ENCODE results near the gene ARNT2.
A peak's percentile ranks its signal among the peaks of the same experiment; 100 is the strongest.

The ARNT2 gene

GRCh38 chr15:80484333-80484864 is 80.2 kb downstream of the ARNT2 start:
- TF ChIP-seq, protein P1, sequence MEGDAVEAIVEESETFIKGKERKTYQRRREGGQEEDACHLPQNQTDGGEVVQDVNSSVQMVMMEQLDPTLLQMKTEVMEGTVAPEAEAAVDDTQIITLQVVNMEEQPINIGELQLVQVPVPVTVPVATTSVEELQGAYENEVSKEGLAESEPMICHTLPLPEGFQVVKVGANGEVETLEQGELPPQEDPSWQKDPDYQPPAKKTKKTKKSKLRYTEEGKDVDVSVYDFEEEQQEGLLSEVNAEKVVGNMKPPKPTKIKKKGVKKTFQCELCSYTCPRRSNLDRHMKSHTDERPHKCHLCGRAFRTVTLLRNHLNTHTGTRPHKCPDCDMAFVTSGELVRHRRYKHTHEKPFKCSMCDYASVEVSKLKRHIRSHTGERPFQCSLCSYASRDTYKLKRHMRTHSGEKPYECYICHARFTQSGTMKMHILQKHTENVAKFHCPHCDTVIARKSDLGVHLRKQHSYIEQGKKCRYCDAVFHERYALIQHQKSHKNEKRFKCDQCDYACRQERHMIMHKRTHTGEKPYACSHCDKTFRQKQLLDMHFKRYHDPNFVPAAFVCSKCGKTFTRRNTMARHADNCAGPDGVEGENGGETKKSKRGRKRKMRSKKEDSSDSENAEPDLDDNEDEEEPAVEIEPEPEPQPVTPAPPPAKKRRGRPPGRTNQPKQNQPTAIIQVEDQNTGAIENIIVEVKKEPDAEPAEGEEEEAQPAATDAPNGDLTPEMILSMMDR (IDR thresholded peaks at IDR 0.05; ENCODE audit: low read depth, low read length, missing control alignments) = no peak
- no peak overlapping the region for H3K4me3 ChIP-seq (replicated peaks; ENCODE audit: low read depth, low read length)
- DNase-seq (ENCODE audit: extremely low read depth, low read depth) = no peak

DNA sequence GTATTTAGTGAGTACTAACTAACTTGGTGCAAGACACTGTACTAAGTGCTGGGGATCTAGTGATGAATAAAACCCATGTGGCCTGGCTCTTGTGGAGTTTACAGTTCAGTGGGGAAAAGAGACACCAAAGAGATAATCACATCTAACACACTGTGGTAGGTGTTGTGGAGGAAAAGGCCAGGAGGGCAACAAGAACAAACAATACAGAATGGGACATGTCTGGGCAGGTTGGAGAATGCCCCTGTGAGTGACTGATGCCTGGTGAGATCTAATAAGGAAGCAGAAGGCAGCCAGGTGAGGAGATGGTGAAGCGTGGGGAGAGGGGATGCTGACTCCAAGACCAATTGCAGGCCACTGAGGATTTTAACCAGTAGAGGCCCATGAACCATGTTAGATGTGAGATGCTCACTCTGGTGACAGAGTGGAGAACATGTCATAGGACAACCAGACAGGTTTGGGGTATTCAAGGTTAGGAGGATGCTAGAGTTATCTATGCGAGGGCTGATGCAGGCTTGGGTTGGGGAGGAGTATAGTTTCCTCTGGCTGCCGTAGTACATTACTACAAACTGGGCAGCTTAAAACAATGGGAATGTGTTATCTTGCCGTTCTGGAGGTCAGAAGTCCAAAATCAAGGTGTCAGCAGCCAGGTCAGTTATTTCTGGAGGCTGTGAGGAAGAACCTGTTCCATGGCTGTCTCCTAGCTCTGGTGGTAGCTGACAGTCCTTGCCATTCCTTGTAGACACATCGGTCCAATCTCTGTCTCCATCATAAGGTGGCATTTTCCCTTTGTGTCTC is 81.4 kb downstream of the ARNT2 start:
- no peak overlapping the region for H3K4me3 ChIP-seq (replicated peaks; ENCODE audit: low read depth, low read length)
- no peak for DNase-seq (ENCODE audit: extremely low read depth, low read depth)
- TF ChIP-seq, protein P1 (IDR thresholded peaks at IDR 0.05; ENCODE audit: low read depth, low read length, missing control alignments) = no peak

- no peak overlapping the region for H3K4me3 ChIP-seq (replicated peaks; ENCODE audit: low read depth, low read length)
- no peak for DNase-seq (ENCODE audit: extremely low read depth, low read depth)
- TF ChIP-seq, protein P1 (IDR thresholded peaks at IDR 0.05; ENCODE audit: low read depth, low read length, missing control alignments) = no peak
Measured at GRCh38 chr15:80487839-80488390, 83.7 kb downstream of the ARNT2 start.

DNA sequence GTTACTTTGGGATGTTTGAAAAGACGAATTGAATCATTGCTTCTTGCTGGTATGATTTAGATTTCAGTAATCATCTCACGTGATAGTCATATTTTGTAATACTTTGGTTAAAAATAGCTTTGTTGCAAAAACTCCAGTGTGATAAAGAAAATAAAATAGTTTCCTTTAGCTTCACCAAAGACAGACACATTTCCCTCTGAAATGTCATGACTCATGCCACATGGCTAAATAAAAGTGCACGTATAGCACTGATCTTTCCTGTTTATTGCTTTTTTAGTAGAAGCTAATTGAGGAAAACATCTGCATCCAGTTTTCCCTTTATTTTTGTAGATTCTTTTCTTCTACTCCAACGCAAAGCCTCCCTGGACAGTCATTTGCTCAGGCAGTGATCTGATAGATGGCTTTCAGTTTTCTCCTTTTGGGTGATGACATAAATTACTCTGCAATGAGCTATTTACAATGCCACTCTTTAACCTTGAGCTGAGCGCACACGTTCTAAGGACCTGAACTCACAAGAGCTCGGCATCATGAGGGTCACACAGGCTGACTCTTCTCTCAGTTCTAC is 84.9 kb downstream of the ARNT2 start:
- TF ChIP-seq, protein P1 (IDR thresholded peaks at IDR 0.05; ENCODE audit: low read depth, low read length, missing control alignments) = no peak
- no peak overlapping the region for H3K4me3 ChIP-seq (replicated peaks; ENCODE audit: low read depth, low read length)
- peak; percentile 82 for DNase-seq (ENCODE audit: extremely low read depth, low read depth)

- TF ChIP-seq, protein P1 (IDR thresholded peaks at IDR 0.05; ENCODE audit: low read depth, low read length, missing control alignments) = no peak
Measured at GRCh38 chr15:80490431-80490990, 86.3 kb downstream of the ARNT2 start.

DNA sequence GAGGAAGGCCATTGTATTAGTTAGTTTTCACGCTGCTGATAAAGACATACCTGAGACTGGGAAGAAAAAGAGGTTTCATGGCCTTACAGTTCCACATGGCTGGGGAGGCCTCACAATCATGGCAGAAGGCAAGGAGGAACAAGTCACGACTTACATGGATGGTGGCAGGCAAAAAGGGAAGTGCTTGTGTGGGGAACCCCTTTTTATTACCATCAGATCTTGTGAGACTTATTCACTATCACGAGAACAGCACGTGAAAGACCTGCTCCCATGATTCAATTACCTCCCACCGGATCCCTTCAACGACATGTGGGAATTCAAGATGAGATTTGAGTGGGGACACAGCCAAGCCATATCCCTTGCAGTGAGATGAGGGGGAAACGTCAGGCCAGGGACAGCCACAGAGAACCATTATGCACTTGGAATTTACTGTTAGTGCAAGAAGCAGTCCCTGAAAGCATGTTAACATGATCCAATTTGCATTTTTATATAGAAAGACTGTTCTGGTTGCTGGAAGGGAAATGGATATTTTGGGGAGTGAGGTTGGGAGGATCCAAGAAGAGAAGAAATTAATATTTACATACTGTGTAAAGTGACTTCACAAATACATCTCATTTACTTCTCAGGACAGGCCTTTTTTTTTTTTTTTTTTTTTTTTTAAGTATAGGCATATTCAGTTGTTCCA is 87.1 kb downstream of the ARNT2 start:
- DNase-seq (ENCODE audit: extremely low read depth, low read depth) = no peak
- H3K4me3 ChIP-seq (replicated peaks; ENCODE audit: low read depth, low read length) = no peak overlapping the region
- TF ChIP-seq, protein P1 (IDR thresholded peaks at IDR 0.05; ENCODE audit: low read depth, low read length, missing control alignments) = no peak

More at GRCh38 chr15:80490431-80490990, 86.3 kb downstream of the ARNT2 start:
- H3K4me3 ChIP-seq (replicated peaks; ENCODE audit: low read depth, low read length) = no peak overlapping the region
- no peak for DNase-seq (ENCODE audit: extremely low read depth, low read depth)

Data from HFF-Myc (cell line).